HG02759 (cell line): ENCODE results near the gene NUDT16.

ENCODE experiments used
- ATAC-seq: cut with Tn5 transposase; IDR thresholded peaks from one replicate; pipeline ENCODE4 v1.9.1; 2021; ENCODE audit warnings: mild to moderate bottlenecking, moderate library complexity; ENCODE audit not compliant: unreplicated experiment

NUDT16 gene

GRCh38 chr3:131435000-131435399, 53.4 kb downstream of the NUDT16 start:
- ATAC-seq, result no peak
